ENCODE measurements around the gene DFFB. TPM values are rescaled to one million over a fixed set of nuclear protein-coding genes. Genes with fewer than 3 reads are reported as not detected.
A peak's percentile ranks its signal among the peaks of the same experiment; 100 is the strongest.

DFFB gene
- total RNA-seq, 1 experiment from 2014 or later: 17.1 TPM

DNA sequence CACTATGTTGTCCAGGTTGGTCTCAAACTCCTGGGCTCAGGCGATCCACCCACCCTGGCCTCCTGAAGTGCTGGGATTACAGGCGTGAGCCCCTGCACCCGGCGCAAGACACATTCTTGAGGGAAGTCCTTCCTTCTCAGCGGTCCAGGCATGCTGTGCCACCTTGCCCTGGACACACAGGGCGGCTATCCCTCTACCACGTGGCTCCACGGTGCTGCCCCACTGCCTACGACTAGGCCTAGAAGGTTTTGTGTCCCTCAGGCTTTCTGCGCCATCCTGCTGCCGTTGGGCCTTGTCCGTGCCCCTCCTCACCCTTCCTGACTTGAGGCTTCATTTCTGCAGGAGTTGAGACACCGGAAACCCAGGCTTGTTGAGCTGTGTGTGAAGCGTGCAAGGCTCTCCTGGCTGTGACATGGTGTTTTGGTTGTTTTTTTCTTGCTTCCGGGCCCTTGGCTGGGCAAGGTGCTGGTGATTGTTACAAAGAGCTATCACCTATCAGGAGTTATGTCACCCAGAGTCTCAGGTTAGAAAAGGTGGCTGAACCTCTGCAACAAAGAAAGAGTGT lies 28.9 kb downstream of the DFFB start:
- H3K27ac ChIP-seq (ENCODE audit: low read length): no peak overlapping the region
- no peak; the same call in 1 of the 2 replicates for ATAC-seq
- no TSS peak for BruUV-seq (replicated peaks)
- no peaks in the 10 kb centered on the region for H3K4me1 ChIP-seq (ENCODE audit: insufficient read depth, low read length)
- POLR2A ChIA-PET (ENCODE audit: unreplicated experiment): no interaction called here
- no peak overlapping the region for H3K4me2 ChIP-seq (ENCODE audit: low read length)
- DNase-seq: no peak
- H4K20me1 ChIP-seq (ENCODE audit: low read length): no peaks in the 10 kb centered on the region
- intact Hi-C loops (cut with micrococcal nuclease): no loop called here
- H3K9me3 ChIP-seq (ENCODE audit: low read length): no peaks in the 10 kb centered on the region
- no peak overlapping the region for H2AFZ ChIP-seq (ENCODE audit: low read length)
- H3K9me2 ChIP-seq (replicated peaks; ENCODE audit: low read length): no peaks in the 10 kb centered on the region
- H3K27me3 ChIP-seq (ENCODE audit: low read length): no peaks in the 10 kb centered on the region
- no peak overlapping the region for H3K9ac ChIP-seq (ENCODE audit: low read length)
- H3K79me2 ChIP-seq (ENCODE audit: low read length): peaks cover 1% of the 10 kb centered on the region; the same call in 1 of the 2 replicates
- CTCF ChIA-PET: no interaction called here
- no peak overlapping the region for H3K4me3 ChIP-seq (ENCODE audit: low read length)
- TF ChIP-seq EZH2phosphoT487 (IDR thresholded peaks at IDR 0.05; ENCODE audit: borderline replicate concordance, low read length) (no peak), EZH2 (IDR thresholded peaks at IDR 0.05; ENCODE audit: low read length, unreplicated experiment) (no peak), CTCF (conservative IDR thresholded peaks at IDR 0.05; ENCODE audit: low read depth, low read length) (no peak)
- H3F3A ChIP-seq (ENCODE audit: low read length, unreplicated experiment): no peaks in the 10 kb centered on the region
- H3K36me3 ChIP-seq (ENCODE audit: low read depth, low read length): peaks cover 40% of the 10 kb centered on the region

DNA sequence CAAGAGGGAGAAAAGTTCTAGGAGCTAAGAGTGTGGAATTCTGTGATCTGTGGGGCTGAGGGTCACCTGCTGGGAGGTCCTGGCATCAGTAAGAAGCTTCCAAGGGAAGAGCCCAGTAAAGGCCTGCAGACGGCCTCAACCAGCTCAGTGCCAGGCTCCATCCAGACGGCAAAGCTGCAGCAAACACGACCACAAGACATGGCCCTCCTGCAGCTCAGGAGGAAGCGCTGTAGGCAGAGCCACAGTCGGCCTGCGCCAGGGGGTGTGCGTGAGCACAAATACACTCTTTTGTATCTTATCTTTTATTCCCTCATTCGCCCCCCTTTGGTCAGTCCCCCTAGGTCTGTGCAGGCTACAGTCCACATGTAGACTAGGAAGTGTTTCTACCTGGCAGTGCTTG lies 29.4 kb downstream of the DFFB start:
- Histone ChIP-seq H3K9me2 (replicated peaks; ENCODE audit: low read length) (no peaks in the 10 kb centered on the region), H3K4me2 (ENCODE audit: low read length) (no peak overlapping the region), H3K79me2 (ENCODE audit: low read length) (peaks cover 6% of the 10 kb centered on the region; the same call in 1 of the 2 replicates), H3K36me3 (ENCODE audit: low read depth, low read length) (peaks cover 45% of the 10 kb centered on the region), H2AFZ (ENCODE audit: low read length) (no peak overlapping the region), H3K4me1 (ENCODE audit: insufficient read depth, low read length) (no peaks in the 10 kb centered on the region), H3K27ac (ENCODE audit: low read length) (no peak overlapping the region), H4K20me1 (ENCODE audit: low read length) (no peaks in the 10 kb centered on the region), H3K9ac (ENCODE audit: low read length) (no peak overlapping the region), H3F3A (ENCODE audit: low read length, unreplicated experiment) (no peaks in the 10 kb centered on the region), H3K9me3 (ENCODE audit: low read length) (no peaks in the 10 kb centered on the region), H3K27me3 (ENCODE audit: low read length) (no peaks in the 10 kb centered on the region), H3K4me3 (ENCODE audit: low read length) (no peak overlapping the region)
- DNase-seq (no peak), ATAC-seq (peak; percentile 14; the same call in 1 of the 2 replicates)
- no peak for TF ChIP-seq CTCF (conservative IDR thresholded peaks at IDR 0.05; ENCODE audit: low read depth, low read length)
- TF ChIP-seq EZH2phosphoT487 (IDR thresholded peaks at IDR 0.05; ENCODE audit: borderline replicate concordance, low read length): no peak
- TF ChIP-seq EZH2 (IDR thresholded peaks at IDR 0.05; ENCODE audit: low read length, unreplicated experiment): no peak
- no TSS peak for BruUV-seq (replicated peaks)
- ChIA-PET POLR2A (ENCODE audit: unreplicated experiment) (no interaction called here), CTCF (no interaction called here)
- intact Hi-C loops (cut with micrococcal nuclease): no loop called here

DNA sequence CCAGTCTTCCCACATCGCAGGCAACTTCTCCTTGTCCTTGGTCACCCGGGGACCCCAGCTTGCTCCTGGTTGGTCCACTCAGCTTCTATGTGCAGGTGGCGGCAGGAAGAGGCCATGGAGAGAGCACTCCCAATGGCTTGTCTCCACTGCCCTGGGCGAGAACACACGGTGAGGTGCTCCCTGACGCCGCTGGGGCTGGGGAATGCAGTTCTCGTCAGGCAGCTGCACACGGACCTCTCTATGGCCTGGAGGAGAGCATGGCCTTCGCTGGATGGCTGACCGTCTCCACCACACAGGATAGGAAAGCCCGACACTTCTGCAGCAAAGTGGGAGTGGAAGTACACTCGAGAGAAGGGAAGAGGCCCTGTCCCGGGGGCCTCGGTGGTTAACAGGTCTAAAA lies 31.0 kb downstream of the DFFB start:
- no peak overlapping the region for H3K27ac ChIP-seq (ENCODE audit: low read length)
- DNase-seq (no peak), ATAC-seq (no peak)
- no peaks in the 10 kb centered on the region for H3K9me3 ChIP-seq (ENCODE audit: low read length)
- H3K27me3 ChIP-seq (ENCODE audit: low read length): no peaks in the 10 kb centered on the region
- ChIA-PET CTCF (no interaction called here), POLR2A (ENCODE audit: unreplicated experiment) (no interaction called here)
- H4K20me1 ChIP-seq (ENCODE audit: low read length): peaks cover 7% of the 10 kb centered on the region; the same call in 1 of the 2 replicates
- H3K36me3 ChIP-seq (ENCODE audit: low read depth, low read length): peaks cover 49% of the 10 kb centered on the region
- H2AFZ ChIP-seq (ENCODE audit: low read length): no peak overlapping the region
- H3K4me2 ChIP-seq (ENCODE audit: low read length): no peak overlapping the region
- H3F3A ChIP-seq (ENCODE audit: low read length, unreplicated experiment): no peaks in the 10 kb centered on the region
- no peak overlapping the region for H3K4me3 ChIP-seq (ENCODE audit: low read length)
- H3K79me2 ChIP-seq (ENCODE audit: low read length): peaks cover 14% of the 10 kb centered on the region
- intact Hi-C loops (cut with micrococcal nuclease): no loop called here
- TF ChIP-seq CTCF (conservative IDR thresholded peaks at IDR 0.05; ENCODE audit: low read depth, low read length) (no peak), EZH2phosphoT487 (IDR thresholded peaks at IDR 0.05; ENCODE audit: borderline replicate concordance, low read length) (no peak), EZH2 (IDR thresholded peaks at IDR 0.05; ENCODE audit: low read length, unreplicated experiment) (no peak)
- no peaks in the 10 kb centered on the region for H3K9me2 ChIP-seq (replicated peaks; ENCODE audit: low read length)
- H3K9ac ChIP-seq (ENCODE audit: low read length): no peak overlapping the region
- H3K4me1 ChIP-seq (ENCODE audit: insufficient read depth, low read length): no peaks in the 10 kb centered on the region
- BruUV-seq (replicated peaks): no TSS peak
